EL (cell line): ENCODE data around the gene RXRA.
A peak's percentile ranks its signal among the peaks of the same experiment; 100 is the strongest.

Source experiments
- DNase-seq: peaks from one replicate; pipeline ENCODE4 v3.0.0-alpha.2; 2016

Gene RXRA

DNA sequence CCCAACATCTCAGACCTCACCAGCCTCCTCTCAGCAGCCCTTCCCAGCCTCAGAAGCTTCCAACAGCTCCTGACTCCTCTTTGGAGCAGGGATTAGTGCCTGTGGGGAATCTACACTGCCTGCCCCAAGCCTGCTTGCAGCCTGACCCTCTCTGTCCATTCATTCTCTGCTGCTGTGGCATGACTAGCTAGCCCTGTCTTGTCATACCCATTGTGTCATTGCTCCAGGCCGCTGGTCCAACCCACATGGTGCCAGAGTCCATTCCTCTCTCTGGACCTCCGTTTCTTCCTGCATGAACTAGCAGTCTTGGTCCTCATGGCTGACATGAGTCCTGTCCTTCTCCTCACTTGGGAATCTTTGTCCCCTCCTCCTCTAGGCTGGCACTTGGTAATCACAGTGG lies 12.8 kb upstream of the RXRA start:
- no peak for DNase-seq

DNA sequence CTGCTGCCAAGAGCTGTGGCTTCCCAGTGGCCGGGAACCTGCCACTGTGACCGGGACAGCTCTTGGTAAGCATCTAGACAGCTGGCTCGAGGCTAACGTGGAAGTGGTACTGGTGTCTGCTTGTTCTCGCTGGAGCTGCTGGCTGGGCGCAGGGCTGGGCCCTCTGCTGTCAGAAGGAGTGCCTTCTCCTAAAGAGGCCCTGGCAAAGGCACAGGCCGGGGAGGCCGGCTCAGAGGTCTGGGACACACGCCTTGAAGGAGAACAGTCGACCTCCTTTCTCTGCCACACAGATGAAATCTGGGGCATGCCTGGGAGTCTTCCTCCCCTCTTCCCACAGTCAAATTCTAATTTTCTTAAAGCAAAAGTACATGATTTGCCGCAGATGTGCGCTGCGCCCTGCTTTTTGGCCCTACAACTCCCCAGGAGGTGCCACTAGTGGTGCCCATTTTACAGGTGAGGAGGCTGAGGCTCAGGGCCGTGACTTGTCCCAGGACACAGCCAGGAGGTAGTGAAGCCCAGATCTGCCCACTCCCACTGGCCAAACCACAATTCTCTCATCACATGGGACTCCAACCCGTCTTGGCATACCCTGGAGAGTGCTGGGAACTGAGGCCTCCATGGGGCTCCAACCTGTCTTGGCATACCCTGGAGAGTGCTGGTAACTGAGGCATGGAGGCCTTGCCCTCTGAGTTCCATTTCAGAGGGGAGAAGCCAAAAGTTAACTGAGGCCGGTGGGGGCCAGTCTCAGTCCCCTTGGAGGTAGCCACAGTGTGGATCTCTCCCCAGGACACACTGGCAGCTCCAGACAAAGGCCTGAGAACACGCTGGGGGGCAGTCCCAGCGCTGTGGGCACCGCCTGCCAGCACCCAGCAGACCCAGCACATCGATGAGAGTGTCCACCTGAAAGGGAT lies 12.0 kb upstream of the RXRA start:
- no peak for DNase-seq

DNA sequence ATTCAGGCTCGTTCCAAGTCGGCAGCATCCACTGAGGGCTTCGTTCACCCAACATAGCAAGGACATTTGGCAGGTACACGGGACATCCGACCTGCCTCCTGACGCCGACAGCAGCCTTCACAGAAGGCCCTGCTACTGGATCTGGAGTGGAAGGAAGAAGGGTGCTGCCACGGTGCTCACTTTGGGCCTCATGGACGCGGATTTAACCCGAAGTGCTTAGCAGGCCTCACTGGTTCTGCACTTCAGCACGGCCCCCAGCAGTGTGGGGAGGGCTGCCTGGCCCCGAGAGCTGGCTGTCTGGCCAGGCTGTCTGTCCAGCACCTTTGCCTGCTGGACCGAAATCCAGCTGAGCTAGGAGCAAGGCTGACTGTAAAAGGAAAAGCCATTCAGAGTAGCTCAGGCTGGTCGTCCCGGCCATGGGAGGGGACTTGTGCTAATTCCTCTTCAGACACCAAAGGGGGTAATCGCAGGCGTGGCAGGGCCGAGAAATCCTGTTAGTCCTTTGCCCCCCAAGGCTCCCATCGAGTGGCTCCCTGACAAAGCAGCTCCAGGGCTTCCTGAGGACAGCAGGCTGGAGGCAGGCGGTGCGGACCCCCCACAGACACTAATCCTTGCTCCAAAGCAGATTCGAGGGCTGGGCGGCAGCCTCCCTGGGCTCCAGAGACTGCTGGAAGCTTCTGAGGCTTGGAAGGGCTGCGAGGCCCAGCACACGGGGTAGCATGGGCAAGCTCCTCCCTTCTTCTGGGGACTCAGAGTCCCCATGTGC lies 11.1 kb upstream of the RXRA start:
- DNase-seq: no peak

DNA sequence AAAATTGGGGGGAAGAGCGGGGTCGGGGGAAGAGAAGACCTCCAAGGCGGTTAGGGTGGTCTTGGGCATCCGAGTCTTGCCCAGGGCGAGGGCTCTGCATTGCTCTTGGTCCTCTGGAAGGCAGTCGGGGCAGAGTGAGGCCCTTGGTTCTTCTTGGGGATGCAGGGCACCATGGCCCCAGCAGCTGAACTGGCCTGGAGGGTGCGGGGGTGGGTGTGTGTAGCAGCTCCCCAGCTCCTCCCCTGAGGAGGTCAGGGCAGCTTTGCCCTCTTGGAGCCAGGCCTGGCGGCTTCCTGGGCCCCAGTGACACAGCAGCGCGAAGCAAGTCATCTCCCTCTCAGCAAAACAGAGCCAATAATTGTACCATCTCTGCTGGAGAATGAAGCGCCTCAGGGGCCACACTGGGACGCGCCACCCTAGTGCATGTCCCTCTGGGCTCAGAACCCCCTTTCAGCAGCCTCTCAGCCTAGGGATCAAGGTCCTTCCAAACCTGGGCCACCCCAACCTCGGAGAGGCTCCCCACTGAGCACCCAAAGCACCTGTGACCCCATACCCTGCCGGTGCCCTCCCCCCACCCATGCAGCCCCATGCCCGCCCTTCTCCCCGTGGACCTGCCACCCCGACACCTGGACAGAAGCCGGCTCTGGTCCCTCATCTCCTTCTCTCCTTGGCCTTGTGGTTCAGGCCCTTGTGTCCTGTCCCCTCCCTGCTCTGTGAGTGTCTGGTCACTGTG lies 10.4 kb upstream of the RXRA start:
- no peak for DNase-seq

DNA sequence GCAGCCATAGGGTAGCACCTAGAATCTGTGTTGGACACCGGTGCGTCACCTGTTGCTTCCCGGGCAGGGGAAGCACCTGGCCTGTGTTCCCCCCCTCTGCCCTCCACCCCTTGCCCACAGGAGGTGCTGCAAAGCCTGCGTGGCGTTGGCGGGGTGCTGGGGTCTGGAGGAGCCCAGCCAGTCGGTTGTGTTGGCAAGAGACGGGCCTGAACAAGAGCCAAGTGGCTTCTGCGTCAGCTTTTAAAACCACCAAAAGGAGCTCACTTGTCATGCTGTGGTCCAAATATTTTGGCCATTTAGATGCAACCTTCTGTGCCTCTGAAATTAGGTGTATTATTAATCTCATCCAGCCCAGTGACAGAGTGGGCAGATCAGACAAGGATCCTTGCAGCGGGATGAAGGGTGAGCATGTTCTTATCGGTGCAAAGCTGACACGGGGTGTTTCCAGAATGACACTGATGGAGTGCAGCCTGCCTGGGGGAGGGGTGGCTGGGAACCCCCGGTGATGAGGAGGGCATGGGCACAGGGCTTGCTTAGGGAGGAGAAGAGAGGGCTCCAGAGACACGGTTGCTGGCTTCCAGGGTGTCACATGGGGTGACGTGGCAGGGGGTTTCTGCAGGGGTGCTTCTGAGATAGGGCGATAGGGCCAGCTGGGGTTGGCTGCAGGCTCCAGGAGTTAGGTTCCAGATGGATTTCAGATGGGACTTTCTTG lies 9.7 kb upstream of the RXRA start:
- DNase-seq: peak; percentile 28

DNA sequence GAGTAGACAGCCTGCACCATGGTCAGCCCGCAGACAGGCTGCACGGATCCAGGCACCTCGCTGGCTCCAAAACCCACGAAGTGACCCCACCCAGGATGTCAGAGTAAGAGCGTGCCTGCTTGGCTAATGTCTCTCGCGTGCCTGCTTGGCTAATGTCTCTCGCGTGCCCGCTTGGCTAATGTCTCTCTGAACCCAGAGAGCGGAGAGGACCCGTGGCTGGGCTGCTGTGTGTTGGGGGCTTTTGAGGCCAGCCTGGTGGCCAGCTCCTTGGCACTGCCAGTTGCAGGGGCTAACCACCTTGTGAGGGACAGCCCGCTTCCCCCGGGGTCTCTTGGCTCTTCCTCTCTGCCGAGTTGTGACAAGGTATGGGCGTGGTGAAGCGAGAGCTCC lies 8.9 kb upstream of the RXRA start:
- peak; percentile 21 for DNase-seq

DNA sequence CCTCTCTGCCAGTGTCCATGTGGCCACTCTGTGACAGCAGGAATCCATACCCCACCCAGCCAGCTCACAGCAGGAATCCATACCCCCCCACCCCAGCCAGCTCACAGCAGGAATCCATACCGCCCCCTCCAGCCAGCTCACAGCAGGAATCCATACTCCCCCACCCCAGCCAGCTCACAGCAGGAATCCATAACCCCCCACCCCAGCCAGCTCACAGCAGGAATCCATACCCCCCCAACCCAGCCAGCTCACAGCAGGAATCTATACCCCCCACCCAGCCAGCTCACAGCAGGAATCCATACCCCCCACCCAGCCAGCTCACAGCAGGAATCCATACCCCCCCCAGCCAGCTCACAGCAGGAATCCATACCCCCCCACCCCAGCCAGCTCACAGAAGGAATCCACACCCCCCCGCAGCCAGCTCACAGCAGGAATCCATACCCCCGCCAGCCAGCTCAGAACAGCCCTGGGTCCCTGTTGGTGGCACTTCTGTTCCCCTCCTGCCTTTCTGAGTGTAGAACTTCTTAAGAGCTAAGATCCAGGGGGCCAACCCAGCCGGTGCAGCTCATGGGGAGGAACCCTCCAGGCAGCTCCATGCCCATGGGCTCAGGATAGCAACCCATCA lies 8.4 kb upstream of the RXRA start:
- peak; percentile 56 for DNase-seq

DNA sequence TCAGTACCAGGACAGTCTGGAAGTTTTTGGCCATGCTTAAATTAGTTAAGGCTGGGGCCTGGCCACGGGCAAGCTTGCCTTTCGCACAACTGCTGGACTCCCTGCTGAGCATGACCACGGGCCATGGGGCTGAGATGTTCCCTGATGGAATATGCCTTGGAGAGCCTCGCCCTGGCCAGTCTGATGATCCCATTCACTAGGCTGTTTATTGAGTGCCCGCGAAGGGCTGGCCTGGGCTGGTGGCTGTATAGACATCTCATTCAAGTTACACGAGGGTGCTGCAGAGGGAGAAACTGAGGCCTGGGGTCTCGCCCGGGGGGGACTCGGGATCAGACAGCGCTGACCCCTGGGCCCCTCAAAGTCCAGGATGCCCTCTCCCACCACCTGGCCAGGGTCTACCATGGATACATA lies 7.8 kb upstream of the RXRA start:
- DNase-seq: peak; percentile 20

DNA sequence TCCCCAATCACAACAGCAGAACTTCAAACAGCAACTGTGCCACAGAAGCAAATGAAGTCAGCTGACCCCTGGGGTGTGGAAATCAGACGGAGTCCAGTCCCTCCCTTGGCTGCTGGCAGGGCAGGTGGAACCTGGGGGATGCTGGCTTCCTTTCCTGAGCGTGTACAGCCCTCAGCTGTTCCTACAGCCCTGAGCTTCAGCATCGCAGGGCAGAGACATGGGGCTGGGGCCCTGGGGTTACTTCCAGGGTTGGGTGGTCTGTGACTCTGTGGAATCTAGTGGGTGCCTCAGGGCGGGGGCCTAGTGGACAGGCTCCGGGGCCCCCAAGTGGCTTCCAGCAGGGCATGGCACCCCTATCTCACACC lies 7.3 kb upstream of the RXRA start:
- DNase-seq: no peak

DNA sequence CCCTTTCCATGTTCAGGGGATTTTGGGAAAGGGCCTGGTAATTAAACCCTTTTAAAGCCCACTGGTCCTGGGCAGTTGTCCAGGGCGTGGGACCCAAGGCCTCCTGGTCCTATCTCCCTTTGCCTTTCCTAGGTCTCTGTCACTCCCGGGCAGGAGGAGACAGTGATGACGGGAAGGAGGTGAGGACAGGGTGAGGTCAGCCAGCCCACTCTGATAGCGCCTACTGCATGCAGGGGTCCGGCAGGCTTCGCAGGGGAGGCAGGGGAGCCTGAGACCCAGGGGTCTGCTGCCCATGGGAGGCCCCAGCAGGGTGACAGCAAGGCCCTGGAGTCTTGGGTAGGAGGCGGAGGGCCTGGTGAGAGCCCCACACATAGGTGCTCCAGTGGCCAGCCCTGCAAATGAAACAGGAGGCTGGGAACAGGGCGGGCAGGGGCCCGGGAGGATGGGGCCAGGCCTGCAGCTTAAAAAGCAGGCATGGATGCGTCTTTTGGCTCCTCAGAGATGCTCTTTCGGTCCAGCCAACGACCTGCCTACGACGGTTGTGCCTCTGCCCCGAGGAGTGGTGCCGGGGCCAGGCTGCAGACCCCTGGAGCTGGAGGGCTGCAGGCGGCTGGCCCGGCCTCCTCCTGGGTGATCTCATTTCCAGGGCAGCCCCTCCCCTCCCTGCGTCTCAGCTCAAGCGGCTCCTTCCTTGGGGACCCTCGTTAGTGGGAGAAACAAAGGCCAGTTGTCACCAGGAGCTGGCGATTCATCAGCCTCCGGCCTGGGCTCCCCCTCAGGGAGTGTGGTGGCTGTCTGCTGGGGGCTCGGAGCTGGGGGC lies 6.7 kb upstream of the RXRA start:
- no peak for DNase-seq

DNA sequence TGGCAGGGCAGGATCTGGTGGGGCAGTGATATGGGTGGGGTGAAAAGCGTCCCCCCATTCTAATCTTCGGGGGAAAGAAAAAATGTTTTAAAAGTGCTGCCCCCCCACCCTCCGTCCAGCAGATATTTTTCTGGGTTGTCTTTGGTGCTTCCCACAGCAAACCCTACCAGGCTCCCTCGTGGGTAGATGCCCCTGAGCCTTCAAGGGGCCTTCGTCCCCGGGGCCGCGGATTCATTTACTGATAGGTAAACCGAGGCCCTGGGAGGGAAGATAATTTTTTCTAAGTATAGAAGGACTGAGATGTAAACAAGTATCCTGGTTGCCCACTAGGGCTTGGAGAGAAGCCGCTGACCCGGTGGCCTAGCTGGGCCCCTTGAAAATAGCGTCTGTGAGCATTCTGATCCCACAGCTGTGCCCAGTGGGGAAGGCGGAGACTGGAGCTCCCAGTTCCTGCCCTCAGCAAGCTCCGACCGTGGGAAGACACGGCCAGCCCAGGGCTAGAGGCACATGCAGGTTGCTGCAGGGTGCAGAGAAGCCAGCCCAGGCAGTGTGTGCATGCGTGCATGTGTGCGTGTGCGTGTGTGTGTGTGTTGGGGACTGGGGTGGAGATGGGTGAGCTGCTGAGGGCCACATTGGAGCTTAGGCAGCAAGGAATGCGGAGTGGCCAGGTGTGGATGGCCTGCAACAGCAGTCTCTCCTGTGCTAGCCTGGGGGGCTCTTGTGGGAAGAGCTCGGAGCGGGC lies 6.0 kb upstream of the RXRA start:
- DNase-seq: no peak

DNA sequence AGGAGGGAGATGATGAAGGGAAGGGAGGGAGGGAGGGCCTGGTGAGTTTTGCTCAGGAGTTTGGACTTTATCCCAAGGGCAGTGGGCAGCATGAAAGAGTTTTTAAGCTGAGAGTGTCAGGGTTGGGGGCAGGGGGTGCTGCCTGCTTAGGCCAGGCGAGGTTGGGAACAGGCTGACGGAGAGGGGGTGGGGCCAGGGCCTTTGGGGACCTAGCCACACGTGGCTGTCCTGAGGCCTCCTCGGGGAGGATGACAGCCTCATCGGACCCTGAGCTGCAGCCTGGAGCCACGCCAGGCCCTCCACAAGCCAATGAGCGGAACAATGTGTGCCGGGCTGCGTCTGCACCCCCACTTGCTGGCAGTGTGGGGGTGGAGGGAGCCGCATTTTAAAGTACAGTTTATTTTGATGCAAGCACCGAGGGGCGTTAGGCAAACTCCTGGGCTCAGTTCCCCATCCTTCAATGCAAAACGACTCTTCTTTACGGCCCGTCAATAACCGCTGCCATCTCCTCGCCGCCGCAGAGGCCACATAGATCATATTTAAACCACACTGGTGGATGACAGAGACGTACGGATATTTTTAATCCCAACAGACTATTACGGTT lies 5.3 kb upstream of the RXRA start:
- DNase-seq: no peak

DNA sequence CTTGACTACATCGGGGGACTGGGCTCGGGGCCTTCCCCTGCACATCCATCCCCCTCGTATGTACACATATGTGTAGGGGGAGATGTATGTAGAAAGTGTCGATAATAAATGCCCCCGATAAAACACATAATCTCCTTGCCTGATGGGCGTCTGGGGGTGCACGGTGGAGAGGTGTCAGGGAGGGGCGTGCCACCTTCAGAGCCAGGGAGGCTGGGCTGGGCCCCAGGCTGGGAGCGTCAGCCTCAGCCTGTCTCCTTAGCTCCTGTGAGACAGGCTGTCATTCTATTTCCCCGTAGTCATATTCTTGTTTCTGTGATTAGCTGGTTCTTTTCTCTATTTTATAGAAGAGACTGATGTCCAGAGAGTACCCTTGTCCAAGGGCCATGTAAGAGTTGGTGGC lies 4.7 kb upstream of the RXRA start:
- DNase-seq: no peak

DNA sequence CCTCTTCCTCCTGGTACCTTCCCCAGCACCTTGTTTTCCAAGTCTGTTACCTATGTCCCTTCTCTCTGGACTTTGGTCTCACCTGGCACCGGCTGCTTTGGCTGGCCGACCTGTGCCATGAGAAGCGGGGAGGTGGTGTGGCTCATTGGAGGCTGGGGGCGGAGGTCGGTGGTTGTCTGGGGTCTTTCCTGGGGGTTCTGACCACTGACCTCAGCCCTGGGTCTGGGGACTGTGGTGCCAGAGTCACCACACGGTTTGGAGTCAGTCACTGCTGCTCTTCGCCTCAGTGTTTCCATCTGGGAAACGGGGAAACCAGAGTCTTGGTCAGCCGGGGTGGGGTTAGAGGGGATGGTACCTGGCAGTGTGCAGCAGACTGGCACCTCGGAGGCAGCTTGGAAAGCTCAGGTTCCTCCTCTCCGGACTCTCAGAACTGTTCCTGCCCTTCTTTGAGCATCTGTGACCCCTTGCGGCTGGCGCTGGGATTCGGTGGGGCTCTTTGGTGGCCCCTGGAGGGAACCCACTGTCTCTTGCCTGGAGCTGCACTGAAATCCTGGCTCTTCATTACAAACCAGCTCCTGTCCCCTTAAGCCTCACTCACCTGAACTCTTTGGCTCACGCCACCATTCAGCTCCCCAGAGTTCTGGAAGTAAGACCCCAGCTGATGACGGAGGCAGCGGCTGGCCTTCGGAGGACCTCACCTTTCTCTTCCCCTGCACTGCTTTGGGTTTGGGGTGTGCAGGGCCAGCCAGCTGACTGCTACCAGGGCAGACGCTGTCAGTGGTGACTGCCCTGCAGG lies 4.1 kb upstream of the RXRA start:
- no peak for DNase-seq

DNA sequence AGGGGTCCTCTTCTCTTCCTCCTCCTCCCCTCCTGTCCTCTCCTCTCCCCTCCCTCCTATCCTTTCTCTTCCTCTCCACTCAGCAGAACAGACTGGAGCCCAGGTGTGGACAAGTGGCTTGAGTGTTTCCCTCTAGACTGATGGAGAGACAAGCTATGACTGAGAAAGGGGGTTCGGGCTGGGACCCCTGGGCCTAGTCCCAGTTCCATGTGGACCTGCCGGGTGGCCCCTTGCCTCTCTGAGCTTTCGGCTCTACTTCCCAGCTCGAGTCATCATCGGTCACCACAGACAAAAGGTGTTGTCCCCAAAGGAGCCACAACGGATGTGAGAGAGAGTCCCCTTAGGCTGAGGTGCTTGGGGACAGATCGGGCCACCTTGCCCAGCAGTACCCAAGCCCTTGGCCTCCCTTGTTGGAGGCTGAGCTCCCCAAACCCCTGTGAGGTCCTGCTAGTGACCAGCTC lies 3.4 kb upstream of the RXRA start:
- DNase-seq: no peak

DNA sequence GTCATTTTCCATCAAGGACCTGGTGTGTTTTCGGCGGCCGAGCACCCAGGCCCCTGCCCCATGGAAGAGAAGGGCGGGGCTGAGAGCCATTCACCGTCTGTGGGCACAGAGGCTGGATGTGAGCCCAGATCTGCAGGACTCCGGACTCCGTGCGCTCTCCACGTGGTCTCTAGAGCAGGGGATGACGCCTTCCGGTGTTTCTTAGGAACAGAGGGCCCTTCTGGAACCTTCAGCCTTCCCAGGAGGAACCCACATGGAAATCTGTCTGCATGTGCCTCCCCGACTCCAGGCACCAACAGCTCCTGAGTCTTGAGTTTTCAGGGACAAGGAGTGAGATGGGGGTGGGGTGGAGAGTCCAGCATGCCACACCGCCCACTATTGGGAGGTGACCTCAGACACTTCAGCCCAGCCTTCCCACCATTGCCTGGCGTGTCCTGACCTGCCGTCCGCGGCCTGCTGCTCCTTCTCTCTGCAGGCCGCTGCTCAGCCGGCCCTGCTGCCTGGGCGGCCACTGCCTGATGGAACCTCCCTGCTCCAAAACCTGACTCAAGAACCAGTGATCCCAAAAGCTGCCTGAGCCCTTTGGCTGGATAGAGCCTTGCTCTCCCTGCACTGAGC lies 2.4 kb upstream of the RXRA start:
- DNase-seq: no peak

DNA sequence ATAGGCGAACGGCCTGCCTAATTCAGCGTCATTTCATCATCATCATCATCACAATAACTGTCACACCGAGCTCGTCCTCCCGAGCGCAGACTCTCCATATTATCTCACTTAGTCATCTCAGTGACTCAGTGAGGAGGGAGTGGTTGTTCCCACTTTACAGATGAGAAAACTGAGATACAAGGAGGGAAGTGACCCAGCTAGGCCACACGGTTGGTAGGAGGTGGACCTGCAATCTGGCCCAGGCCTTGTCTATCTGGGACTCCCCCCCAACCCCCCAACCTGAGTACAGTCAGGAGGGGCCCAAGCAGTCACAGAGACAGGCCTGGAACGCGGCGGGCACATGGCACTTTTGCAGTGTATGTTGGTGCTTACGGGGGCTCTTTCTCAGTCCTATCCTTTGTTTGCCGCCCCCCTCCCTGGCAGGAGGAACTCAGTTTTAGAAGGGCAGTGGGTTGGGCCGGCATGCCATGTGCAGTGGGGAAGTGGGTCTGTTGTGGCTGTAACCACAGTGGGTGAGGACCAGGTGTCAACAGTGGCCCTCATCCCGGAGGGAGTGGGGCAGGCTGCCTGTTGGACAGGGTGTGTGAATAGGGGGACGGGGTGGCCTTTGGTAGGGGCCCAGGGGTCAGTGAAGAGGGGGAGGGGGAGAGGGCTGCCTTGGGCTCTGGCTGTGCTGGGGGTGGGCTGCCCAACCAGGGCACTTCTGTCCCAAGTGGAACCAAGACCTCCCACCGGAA lies 1.7 kb upstream of the RXRA start:
- DNase-seq: peak; percentile 56
